ENCODE data around the gene RALGPS2.

RALGPS2 gene

GRCh38 chr1:178941849-178942248, 216.8 kb downstream of the RALGPS2 start:
- no peak overlapping the region for H3K27ac ChIP-seq (ENCODE audit: low read depth, low read length)
- no peaks in the 10 kb centered on the region for H3K9me2 ChIP-seq (replicated peaks; ENCODE audit: insufficient read depth, low read length)
- H2AFZ ChIP-seq (ENCODE audit: low read depth, low read length, severe bottlenecking), result no peak overlapping the region
- no peaks in the 10 kb centered on the region for H4K20me1 ChIP-seq (ENCODE audit: low read depth, low read length)
- no peak overlapping the region for H3K9ac ChIP-seq (ENCODE audit: low read length)
- H3K79me2 ChIP-seq (ENCODE audit: insufficient read depth, low read length), result no peaks in the 10 kb centered on the region
- no peak overlapping the region for H3K4me3 ChIP-seq (ENCODE audit: insufficient read depth, low read length, poor library complexity, severe bottlenecking)
- TF ChIP-seq CTCF (IDR thresholded peaks at IDR 0.05; ENCODE audit: insufficient read depth, low read length, poor library complexity, severe bottlenecking) (no peak), EZH2phosphoT487 (conservative IDR thresholded peaks at IDR 0.05; ENCODE audit: low read length) (no peak)
- H3K36me3 ChIP-seq (ENCODE audit: low read length), result no peaks in the 10 kb centered on the region
- H3F3A ChIP-seq (ENCODE audit: insufficient read depth), result no peaks in the 10 kb centered on the region
- no peak overlapping the region for H3K4me2 ChIP-seq (ENCODE audit: low read depth, low read length, poor library complexity, severe bottlenecking)
- H3K27me3 ChIP-seq (ENCODE audit: low read length), result no peaks in the 10 kb centered on the region; the same call in 1 of the 2 replicates
- H3K9me3 ChIP-seq (ENCODE audit: insufficient read depth, low read length), result no peaks in the 10 kb centered on the region

- no peaks in the 10 kb centered on the region for H3K36me3 ChIP-seq (ENCODE audit: low read length)
- H3K79me2 ChIP-seq (ENCODE audit: insufficient read depth, low read length), result no peaks in the 10 kb centered on the region
- TF ChIP-seq CTCF (IDR thresholded peaks at IDR 0.05; ENCODE audit: insufficient read depth, low read length, poor library complexity, severe bottlenecking), result no peak
- TF ChIP-seq EZH2phosphoT487 (conservative IDR thresholded peaks at IDR 0.05; ENCODE audit: low read length), result no peak
- H3K27me3 ChIP-seq (ENCODE audit: low read length), result no peaks in the 10 kb centered on the region; the same call in 1 of the 2 replicates
- H3K27ac ChIP-seq (ENCODE audit: low read depth, low read length), result no peak overlapping the region
- no peak overlapping the region for H3K4me3 ChIP-seq (ENCODE audit: insufficient read depth, low read length, poor library complexity, severe bottlenecking)
- H3K9me2 ChIP-seq (replicated peaks; ENCODE audit: insufficient read depth, low read length), result no peaks in the 10 kb centered on the region
- H3K9ac ChIP-seq (ENCODE audit: low read length), result no peak overlapping the region
- no peaks in the 10 kb centered on the region for H3K9me3 ChIP-seq (ENCODE audit: insufficient read depth, low read length)
- no peaks in the 10 kb centered on the region for H3F3A ChIP-seq (ENCODE audit: insufficient read depth)
- H2AFZ ChIP-seq (ENCODE audit: low read depth, low read length, severe bottlenecking), result no peak overlapping the region
- H4K20me1 ChIP-seq (ENCODE audit: low read depth, low read length), result no peaks in the 10 kb centered on the region
- H3K4me2 ChIP-seq (ENCODE audit: low read depth, low read length, poor library complexity, severe bottlenecking), result no peak overlapping the region
Measured at GRCh38 chr1:178942285-178943198, 217.5 kb downstream of the RALGPS2 start.

GRCh38 chr1:178944729-178945128, 219.7 kb downstream of the RALGPS2 start:
- H3K4me2 ChIP-seq (ENCODE audit: low read depth, low read length, poor library complexity, severe bottlenecking), result no peak overlapping the region

More at GRCh38 chr1:178944729-178945128, 219.7 kb downstream of the RALGPS2 start:
- no peak for TF ChIP-seq CTCF (IDR thresholded peaks at IDR 0.05; ENCODE audit: insufficient read depth, low read length, poor library complexity, severe bottlenecking)
- TF ChIP-seq EZH2phosphoT487 (conservative IDR thresholded peaks at IDR 0.05; ENCODE audit: low read length), result no peak
- Histone ChIP-seq H3K4me3 (ENCODE audit: insufficient read depth, low read length, poor library complexity, severe bottlenecking) (no peak overlapping the region), H4K20me1 (ENCODE audit: low read depth, low read length) (no peaks in the 10 kb centered on the region), H3K9me3 (ENCODE audit: insufficient read depth, low read length) (no peaks in the 10 kb centered on the region), H3K9ac (ENCODE audit: low read length) (no peak overlapping the region), H3K27me3 (ENCODE audit: low read length) (no peaks in the 10 kb centered on the region; the same call in 1 of the 2 replicates), H3K27ac (ENCODE audit: low read depth, low read length) (no peak overlapping the region), H3K36me3 (ENCODE audit: low read length) (no peaks in the 10 kb centered on the region), H3K79me2 (ENCODE audit: insufficient read depth, low read length) (no peaks in the 10 kb centered on the region), H2AFZ (ENCODE audit: low read depth, low read length, severe bottlenecking) (no peak overlapping the region), H3F3A (ENCODE audit: insufficient read depth) (no peaks in the 10 kb centered on the region), H3K9me2 (replicated peaks; ENCODE audit: insufficient read depth, low read length) (no peaks in the 10 kb centered on the region)

Measured in SU-DHL-6 (cell line).